ENCODE measurements around the gene PPP3CA. TPM values are rescaled to one million over a fixed set of nuclear protein-coding genes. Genes with fewer than 3 reads are reported as not detected.

The PPP3CA gene
- total and polyA plus RNA-seq, 2 of the 13 experiments (the other 11 are each of a cell fraction or from before 2014, with no cell fraction given), result 4.8 to 13.2 TPM

- TF ChIP-seq CBX5 (CRISPR knock-in tag; IDR thresholded peaks at IDR 0.05; ENCODE audit: borderline replicate concordance) (no peak), ZBTB33 (CRISPR knock-in tag; IDR thresholded peaks at IDR 0.05) (no peak), GMEB2 (CRISPR knock-in tag; IDR thresholded peaks at IDR 0.05; ENCODE audit: low read depth) (no peak), SAFB2 (CRISPR knock-in tag; IDR thresholded peaks at IDR 0.05; ENCODE audit: borderline replicate concordance, low read depth) (no peak), ZNF879 (CRISPR knock-in tag; IDR thresholded peaks at IDR 0.05) (no peak), ARID2 (CRISPR knock-in tag; IDR thresholded peaks at IDR 0.05; ENCODE audit: borderline replicate concordance) (no peak)
- Histone ChIP-seq H2AFZ (ENCODE audit: low read length) (no peak overlapping the region), H3K27ac (ENCODE audit: extremely low read length, insufficient read depth, low read length) (no peak overlapping the region), H3K4me3 (replicated peaks in 1 of 3; ENCODE audit: insufficient read depth in 1 of 3, low read depth in 2 of 3, low read length in 3 of 3) (no peak overlapping the region), H3K9ac (ENCODE audit: insufficient read depth, low read depth, low read length) (no peak overlapping the region), H4K20me1 (ENCODE audit: insufficient read depth, low read length) (no peaks in the 10 kb centered on the region), H3K9me3 (ENCODE audit: low read length) (no peaks in the 10 kb centered on the region), H3K36me3 (replicated peaks in 1 of 2; ENCODE audit: control insufficient read depth in 1 of 2, insufficient read depth in 2 of 2, low read length in 2 of 2) (0 out of 5 replicates have a peak, but pooled peaks cover 0 to 2% of the 10 kb centered on the region in 2 experiments), H3K4me1 (ENCODE audit: insufficient read depth, low read length) (no peaks in the 10 kb centered on the region), H3K27me3 (ENCODE audit: control insufficient read depth in 1 of 2, insufficient read depth in 2 of 2, low read length in 2 of 2) (no peaks in the 10 kb centered on the region), H3K4me2 (ENCODE audit: low read depth, low read length) (no peak overlapping the region), H3K79me2 (ENCODE audit: insufficient read depth, low read length) (no peaks in the 10 kb centered on the region)
- WGBS (ENCODE audit: low lambda C conversion rate), result 97% methylated on average over 6 of the region's 6 CpGs
- intact Hi-C loops (cut with micrococcal nuclease; ENCODE audit: unreplicated experiment) (no loop called here), in situ Hi-C loops (cut with HindIII; ENCODE audit: extremely low pct_ligation_motif_present, low pct_unique_long_range_greater_than_20kb) (no loop called here)
- no peak for DNase-seq (ENCODE audit: low spot score)
- ChIA-PET POLR2A (no interaction called here), CTCF (ENCODE audit: low intra/inter-chr PET ratio, low total read pairs) (no interaction called here)
- no peak for ATAC-seq
- no TSS peak for BruUV-seq (replicated peaks)
- FAIRE-seq, result no peak
Measured at GRCh38 chr4:101050088-101050836, 297.1 kb downstream of the PPP3CA start.
